ENCODE results near the gene MINDY4. TPM values are rescaled to one million over a fixed set of nuclear protein-coding genes. Genes with fewer than 3 reads are reported as not detected.

MINDY4 gene
- total and polyA plus RNA-seq, 2 of the 4 experiments (the other 2 are of a cell fraction) = 1.8 to 3.6 TPM

GRCh38 chr7:30744075-30744417 is 27.2 kb upstream of the MINDY4 start (continued):
- TF ChIP-seq RCOR1 (IDR thresholded peaks at IDR 0.05; ENCODE audit: insufficient replicate concordance, low read length) (no peak), RAD21 (IDR thresholded peaks at IDR 0.05; ENCODE audit: low read length) (no peak), CHD1 (IDR thresholded peaks at IDR 0.05; ENCODE audit: low read depth, low read length) (no peak), BHLHE40 (IDR thresholded peaks at IDR 0.05; ENCODE audit: low read depth, low read length) (no peak)

DNA sequence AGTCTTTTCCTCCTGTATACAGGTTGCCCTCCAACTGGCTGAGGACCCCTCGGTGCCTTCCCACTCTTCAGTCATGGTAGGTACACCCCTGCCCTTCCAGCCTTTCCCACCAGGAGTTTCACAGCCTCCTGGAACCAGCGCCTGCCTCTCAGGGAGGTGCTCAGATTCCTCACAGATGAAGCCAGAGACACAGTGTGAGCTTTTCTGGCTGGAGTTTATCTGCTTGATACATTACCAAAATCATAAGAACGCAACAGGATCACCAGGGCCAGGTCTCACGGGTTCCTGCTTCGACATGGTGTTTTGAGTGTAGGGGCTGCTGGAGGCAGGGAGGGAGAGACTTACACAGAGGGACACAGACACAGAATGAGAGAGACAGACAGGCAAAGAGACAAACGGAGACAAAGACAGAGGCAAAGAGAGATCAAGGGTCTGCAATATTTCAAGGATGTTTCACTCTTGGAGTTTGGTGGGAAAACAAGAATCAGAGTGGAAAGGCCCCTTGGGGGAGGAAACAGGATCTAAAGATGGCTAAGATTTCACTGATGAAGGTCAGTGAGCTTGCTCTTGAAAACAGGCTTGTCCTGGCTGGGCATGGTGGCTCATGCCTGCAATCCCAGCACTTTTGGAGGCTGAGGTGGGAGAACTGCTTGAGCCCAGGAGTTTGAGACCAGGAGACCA is 25.8 kb upstream of the MINDY4 start:
- in situ Hi-C loops (cut with MboI; ENCODE audit: low sequenced_read_pairs) = no loop called here
- H4K91ac ChIP-seq (ENCODE audit: insufficient read depth, low read depth, low read length) = no peak overlapping the region
- H3K23ac ChIP-seq (ENCODE audit: low read depth, low read length) = no peak overlapping the region
- TF ChIP-seq CHD1 (IDR thresholded peaks at IDR 0.05; ENCODE audit: low read depth, low read length) (no peak), MAFK (IDR thresholded peaks at IDR 0.05; ENCODE audit: low read depth, low read length) (no peak), BHLHE40 (IDR thresholded peaks at IDR 0.05; ENCODE audit: low read depth, low read length) (no peak), FOS (IDR thresholded peaks at IDR 0.05; ENCODE audit: low read depth, low read length) (no peak), NFE2L2 (IDR thresholded peaks at IDR 0.05; ENCODE audit: low read depth, low read length) (no peak), MAZ (IDR thresholded peaks at IDR 0.05; ENCODE audit: borderline replicate concordance, low read depth, low read length) (no peak), SMC3 (IDR thresholded peaks at IDR 0.05; ENCODE audit: low read depth, low read length) (no peak)
- TF ChIP-seq, protein P1, sequence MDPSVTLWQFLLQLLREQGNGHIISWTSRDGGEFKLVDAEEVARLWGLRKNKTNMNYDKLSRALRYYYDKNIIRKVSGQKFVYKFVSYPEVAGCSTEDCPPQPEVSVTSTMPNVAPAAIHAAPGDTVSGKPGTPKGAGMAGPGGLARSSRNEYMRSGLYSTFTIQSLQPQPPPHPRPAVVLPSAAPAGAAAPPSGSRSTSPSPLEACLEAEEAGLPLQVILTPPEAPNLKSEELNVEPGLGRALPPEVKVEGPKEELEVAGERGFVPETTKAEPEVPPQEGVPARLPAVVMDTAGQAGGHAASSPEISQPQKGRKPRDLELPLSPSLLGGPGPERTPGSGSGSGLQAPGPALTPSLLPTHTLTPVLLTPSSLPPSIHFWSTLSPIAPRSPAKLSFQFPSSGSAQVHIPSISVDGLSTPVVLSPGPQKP (IDR thresholded peaks at IDR 0.05; ENCODE audit: borderline replicate concordance, low read depth, low read length) = no peak
- H2BK120ac ChIP-seq (ENCODE audit: low read depth, low read length) = peak overlapping the region; percentile 30; the same call in 1 of the 2 replicates
- H3K36me3 ChIP-seq (ENCODE audit: control insufficient read depth, insufficient read depth, low read length) = no peaks in the 10 kb centered on the region
- ChIA-PET POLR2A (ENCODE audit: unreplicated experiment) (no interaction called here), CTCF (interaction anchor here (1.0 to 1.4 kb wide), 3 partner anchors 39 to 377 kb away, joined by 3 to 6 read pairs (median 3); no protein-coding TSS in a partner anchor)
- H2AK9ac ChIP-seq (replicated peaks; ENCODE audit: low read depth, low read length, poor library complexity) = no peak overlapping the region
- H3K27ac ChIP-seq (ENCODE audit: insufficient read depth, low read length) = no peak overlapping the region
- peak overlapping the region; percentile 8; the same call in 1 of the 2 replicates for H3K14ac ChIP-seq (replicated peaks; ENCODE audit: low read depth, low read length)
- BruUV-seq (replicated peaks) = no TSS peak
- peak overlapping the region; percentile 12; the same call in 1 of the 2 replicates for H3K4ac ChIP-seq (ENCODE audit: low read depth, low read length)
- no peak for ATAC-seq (ENCODE audit: low read depth)
- dilution Hi-C loops (cut with HindIII; ENCODE audit: low sequenced_read_pairs, unreplicated experiment) = no loop called here
- no peak overlapping the region for H2AK5ac ChIP-seq (ENCODE audit: low read depth, low read length)
- no peak overlapping the region for H2BK20ac ChIP-seq (ENCODE audit: low read depth, low read length)
- H3K4me1 ChIP-seq (ENCODE audit: control insufficient read depth, insufficient read depth, low read length) = peaks cover 3% of the 10 kb centered on the region
- intact Hi-C loops (cut with micrococcal nuclease) = no loop called here
- no peak overlapping the region for H2AFZ ChIP-seq (replicated peaks; ENCODE audit: low read length, poor library complexity)
- no peaks in the 10 kb centered on the region for H3K79me1 ChIP-seq (ENCODE audit: low read depth in 1 of 2, low read length in 2 of 2)
- no peak overlapping the region for H2BK5ac ChIP-seq (ENCODE audit: low read depth, low read length, poor library complexity, severe bottlenecking)
- no peak overlapping the region for H3K18ac ChIP-seq (ENCODE audit: low read depth, low read length)
- 40% methylated on average over 2 of the region's 6 CpGs; no CpG with 5 or more reads in 1 of the 2 experiments for WGBS, 2 experiments (ENCODE audit: extremely low coverage in 2 of 2, insufficient read length in 1 of 2)
- no peak overlapping the region for H4K5ac ChIP-seq (ENCODE audit: low read depth, low read length)
- H3K9me1 ChIP-seq (ENCODE audit: insufficient read depth, low read length) = peaks cover 2% of the 10 kb centered on the region
- H3K4me2 ChIP-seq (ENCODE audit: low read depth, low read length) = no peak overlapping the region
- no peak overlapping the region for H3K56ac ChIP-seq (ENCODE audit: extremely low read depth, insufficient read depth, low read length)
- H4K20me1 ChIP-seq (ENCODE audit: insufficient read depth, low read length) = no peaks in the 10 kb centered on the region
- no peak for DNase-seq
- peaks cover 2% of the 10 kb centered on the region; the same call in 1 of the 2 replicates for H3K27me3 ChIP-seq (ENCODE audit: control insufficient read depth, insufficient read depth, low read length)
- H3K9ac ChIP-seq (ENCODE audit: low read depth, low read length) = no peak overlapping the region
- no peak overlapping the region; a peak in 1 of 4 replicates for H4K8ac ChIP-seq (ENCODE audit: low read depth in 2 of 2, low read length in 2 of 2)
- H2BK15ac ChIP-seq (ENCODE audit: low read depth, low read length) = no peak overlapping the region
- H3K4me3 ChIP-seq (ENCODE audit: insufficient read depth, low read depth, low read length) = no peak overlapping the region
- no peaks in the 10 kb centered on the region; the same call in 1 of the 2 replicates for H3K9me3 ChIP-seq (ENCODE audit: control insufficient read depth, insufficient read depth, low read length)

All from IMR-90 (cell line).